Activated naive CD8-positive, alpha-beta T cell (primary cell): Measurements from ENCODE around the gene ATP6V0E2.
A peak's percentile ranks its signal among the peaks of the same experiment; 100 is the strongest.

Experiments
- H3K27ac Mint-ChIP-seq: one replicate; pipeline ENCODE4 v1.8.0; 2021; ENCODE audit warnings: mixed read lengths
- H3K27me3 Mint-ChIP-seq: one replicate; pipeline ENCODE4 v1.8.0; 2021; ENCODE audit warnings: mixed read lengths
- H3K36me3 Mint-ChIP-seq: one replicate; pipeline ENCODE4 v1.8.0; 2021; ENCODE audit warnings: mixed read lengths
- H3K4me1 Mint-ChIP-seq: one replicate; pipeline ENCODE4 v1.8.0; 2021; ENCODE audit warnings: low read depth, mixed read lengths
- H3K4me3 Mint-ChIP-seq: one replicate; pipeline ENCODE4 v1.8.0; 2021; ENCODE audit warnings: mild to moderate bottlenecking, mixed read lengths
- H3K9me3 Mint-ChIP-seq: one replicate; pipeline ENCODE4 v1.8.0; 2021; ENCODE audit warnings: low read depth, mixed read lengths

ATP6V0E2 gene

DNA sequence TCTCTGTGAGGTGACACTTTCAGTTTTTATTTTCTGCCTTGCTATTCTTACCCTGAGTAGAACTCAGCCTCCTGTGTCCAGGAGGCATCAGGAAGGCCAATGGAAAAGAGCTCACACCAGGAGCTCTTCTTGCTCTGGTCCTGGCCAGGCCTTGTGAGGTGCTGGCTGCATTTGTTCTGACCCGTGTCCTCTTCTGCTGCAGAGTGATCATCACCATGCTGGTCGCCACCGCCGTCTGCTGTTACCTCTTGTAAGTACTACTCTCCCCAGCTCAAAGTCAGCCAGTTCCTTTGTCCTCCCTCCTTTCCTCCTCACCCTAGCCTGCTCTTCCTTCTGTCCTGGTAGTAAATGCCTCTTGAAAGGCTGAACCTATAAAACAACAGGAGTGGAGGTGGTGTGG lies 1.6 kb downstream of the ATP6V0E2 start:
- no peak overlapping the region for H3K27ac Mint-ChIP-seq
- H3K4me3 Mint-ChIP-seq = peak overlapping the region; percentile 91
- H3K4me1 Mint-ChIP-seq = peaks cover 63% of the 10 kb centered on the region
- no peaks in the 10 kb centered on the region for H3K9me3 Mint-ChIP-seq
- no peaks in the 10 kb centered on the region for H3K27me3 Mint-ChIP-seq
- H3K36me3 Mint-ChIP-seq = no peaks in the 10 kb centered on the region

GRCh38 chr7:149877890-149878522 lies 4.2 kb downstream of the ATP6V0E2 start:
- H3K4me1 Mint-ChIP-seq = peaks cover 42% of the 10 kb centered on the region
- H3K27ac Mint-ChIP-seq = peak overlapping the region; percentile 47
- H3K4me3 Mint-ChIP-seq = peak overlapping the region; percentile 4
- H3K9me3 Mint-ChIP-seq = no peaks in the 10 kb centered on the region
- no peaks in the 10 kb centered on the region for H3K27me3 Mint-ChIP-seq
- H3K36me3 Mint-ChIP-seq = no peaks in the 10 kb centered on the region

DNA sequence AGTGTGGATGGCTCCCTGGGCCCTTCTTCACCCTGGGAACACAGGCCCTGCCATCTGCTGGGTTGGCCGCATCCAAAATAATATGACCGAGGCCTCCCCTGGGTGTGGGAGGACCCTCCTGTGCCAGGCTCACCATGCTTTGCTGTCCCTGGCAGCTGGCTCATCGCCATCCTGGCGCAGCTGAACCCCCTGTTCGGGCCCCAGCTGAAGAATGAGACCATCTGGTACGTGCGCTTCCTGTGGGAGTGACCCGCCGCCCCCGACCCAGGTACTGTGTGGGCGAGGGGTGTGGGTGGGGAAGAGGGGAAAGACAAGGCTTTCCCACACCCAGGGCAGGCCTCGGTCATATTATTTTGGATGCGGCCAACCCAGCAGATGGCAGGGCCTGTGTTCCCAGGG lies 4.8 kb downstream of the ATP6V0E2 start:
- no peaks in the 10 kb centered on the region for H3K27me3 Mint-ChIP-seq
- no peaks in the 10 kb centered on the region for H3K36me3 Mint-ChIP-seq
- no peaks in the 10 kb centered on the region for H3K9me3 Mint-ChIP-seq
- H3K27ac Mint-ChIP-seq = peak overlapping the region; percentile 47
- no peak overlapping the region for H3K4me3 Mint-ChIP-seq
- H3K4me1 Mint-ChIP-seq = peaks cover 47% of the 10 kb centered on the region

DNA sequence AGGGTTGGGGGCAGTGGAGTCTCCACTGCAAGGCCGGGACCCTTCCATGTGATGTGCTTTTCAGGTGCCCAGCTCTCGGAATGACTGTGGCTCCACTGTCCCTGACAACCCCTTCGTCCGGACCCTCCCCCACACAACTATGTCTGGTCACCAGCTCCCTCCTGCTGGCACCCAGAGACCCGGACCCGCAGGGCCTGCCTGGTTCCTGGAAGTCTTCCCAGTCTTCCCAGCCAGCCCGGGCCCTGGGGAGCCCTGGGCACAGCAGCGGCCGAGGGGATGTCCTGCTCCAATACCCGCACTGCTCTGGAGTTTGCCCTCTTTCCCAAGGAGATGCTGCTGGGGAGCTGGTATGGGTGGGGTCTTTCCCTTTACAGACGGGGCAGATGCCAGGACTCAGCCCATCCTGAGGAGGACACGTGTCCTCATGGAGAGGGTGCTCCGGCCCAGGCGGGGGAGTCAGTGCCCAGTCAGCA lies 5.5 kb downstream of the ATP6V0E2 start:
- Mint-ChIP-seq H3K36me3 (no peaks in the 10 kb centered on the region), H3K4me3 (no peak overlapping the region), H3K9me3 (no peaks in the 10 kb centered on the region), H3K27ac (no peak overlapping the region), H3K4me1 (peaks cover 48% of the 10 kb centered on the region), H3K27me3 (no peaks in the 10 kb centered on the region)

GRCh38 chr7:149879766-149880637 lies 6.2 kb downstream of the ATP6V0E2 start:
- Mint-ChIP-seq H3K4me3 (no peak overlapping the region), H3K4me1 (peaks cover 41% of the 10 kb centered on the region), H3K9me3 (no peaks in the 10 kb centered on the region), H3K27me3 (no peaks in the 10 kb centered on the region), H3K27ac (no peak overlapping the region), H3K36me3 (no peaks in the 10 kb centered on the region)

DNA sequence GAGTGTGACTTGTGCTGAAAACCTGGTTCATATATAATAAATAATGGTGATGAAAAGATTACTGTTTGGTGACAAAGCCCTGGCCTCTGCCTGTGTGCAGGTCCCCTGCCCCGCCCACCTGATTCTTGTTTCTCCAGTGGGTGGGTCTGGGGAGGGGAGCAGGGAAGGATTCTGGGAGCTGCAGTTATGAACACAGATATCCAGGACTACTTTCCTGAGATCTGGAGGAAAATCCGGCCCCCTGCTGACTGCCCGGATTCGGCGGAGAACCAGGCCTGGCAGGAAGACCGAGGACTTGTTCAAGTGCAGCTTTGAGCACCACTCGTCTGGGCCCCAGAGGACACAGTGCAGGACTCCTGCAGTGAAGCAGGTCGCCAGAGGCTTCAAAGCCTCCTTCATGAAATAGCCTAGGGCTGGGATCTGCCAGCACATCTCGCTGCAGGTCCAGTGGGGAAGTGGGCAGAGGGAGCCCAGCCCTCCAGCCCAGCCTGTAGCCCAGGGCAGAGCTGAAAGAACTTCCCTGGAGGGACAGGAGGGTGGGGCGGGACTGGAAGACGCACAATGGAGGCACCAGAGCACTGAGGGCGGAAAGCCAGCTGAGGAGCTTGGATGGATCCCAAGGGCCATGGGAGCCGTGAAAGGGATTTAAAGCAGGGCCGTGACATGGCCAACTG lies 7.0 kb downstream of the ATP6V0E2 start:
- no peaks in the 10 kb centered on the region for H3K27me3 Mint-ChIP-seq
- no peaks in the 10 kb centered on the region for H3K36me3 Mint-ChIP-seq
- H3K27ac Mint-ChIP-seq = no peak overlapping the region
- peaks cover 33% of the 10 kb centered on the region for H3K4me1 Mint-ChIP-seq
- no peak overlapping the region for H3K4me3 Mint-ChIP-seq
- no peaks in the 10 kb centered on the region for H3K9me3 Mint-ChIP-seq

GRCh38 chr7:149881328-149882247 lies 7.8 kb downstream of the ATP6V0E2 start:
- Mint-ChIP-seq H3K4me1 (peaks cover 26% of the 10 kb centered on the region), H3K36me3 (no peaks in the 10 kb centered on the region), H3K27ac (no peak overlapping the region), H3K27me3 (no peaks in the 10 kb centered on the region), H3K9me3 (no peaks in the 10 kb centered on the region), H3K4me3 (no peak overlapping the region)

GRCh38 chr7:149882248-149883047 lies 8.7 kb downstream of the ATP6V0E2 start:
- H3K27ac Mint-ChIP-seq = no peak overlapping the region
- H3K4me3 Mint-ChIP-seq = no peak overlapping the region
- H3K4me1 Mint-ChIP-seq = peaks cover 21% of the 10 kb centered on the region
- H3K27me3 Mint-ChIP-seq = no peaks in the 10 kb centered on the region
- H3K9me3 Mint-ChIP-seq = no peaks in the 10 kb centered on the region
- H3K36me3 Mint-ChIP-seq = no peaks in the 10 kb centered on the region

GRCh38 chr7:149883048-149883438 lies 9.3 kb downstream of the ATP6V0E2 start:
- H3K4me1 Mint-ChIP-seq = peaks cover 15% of the 10 kb centered on the region
- peak overlapping the region; percentile 41 for H3K27ac Mint-ChIP-seq
- no peaks in the 10 kb centered on the region for H3K9me3 Mint-ChIP-seq
- peaks cover 3% of the 10 kb centered on the region for H3K36me3 Mint-ChIP-seq
- H3K27me3 Mint-ChIP-seq = no peaks in the 10 kb centered on the region
- H3K4me3 Mint-ChIP-seq = no peak overlapping the region

DNA sequence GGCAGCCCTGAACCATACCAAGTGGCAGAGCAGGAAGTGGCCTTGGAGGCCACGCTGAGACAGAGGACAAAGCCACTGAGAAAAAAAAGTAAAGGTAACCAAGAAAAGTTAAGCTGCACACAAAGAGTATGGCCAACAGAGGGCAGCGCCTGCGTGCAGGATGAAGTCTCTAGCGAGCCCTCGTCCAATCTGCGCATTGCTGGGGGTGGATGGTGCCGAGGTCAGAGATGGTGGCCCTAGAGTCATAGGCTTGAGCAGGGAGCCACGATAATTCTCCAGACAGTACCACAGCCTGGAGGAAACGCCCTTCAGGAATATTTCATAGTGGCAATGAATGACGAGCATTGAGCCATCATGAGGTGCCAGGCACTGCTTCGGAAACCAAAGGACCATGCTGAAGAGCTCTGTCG lies 9.7 kb downstream of the ATP6V0E2 start:
- Mint-ChIP-seq H3K4me1 (peaks cover 12% of the 10 kb centered on the region), H3K36me3 (peaks cover 5% of the 10 kb centered on the region), H3K4me3 (no peak overlapping the region), H3K27ac (peak overlapping the region; percentile 41), H3K9me3 (no peaks in the 10 kb centered on the region), H3K27me3 (no peaks in the 10 kb centered on the region)

DNA sequence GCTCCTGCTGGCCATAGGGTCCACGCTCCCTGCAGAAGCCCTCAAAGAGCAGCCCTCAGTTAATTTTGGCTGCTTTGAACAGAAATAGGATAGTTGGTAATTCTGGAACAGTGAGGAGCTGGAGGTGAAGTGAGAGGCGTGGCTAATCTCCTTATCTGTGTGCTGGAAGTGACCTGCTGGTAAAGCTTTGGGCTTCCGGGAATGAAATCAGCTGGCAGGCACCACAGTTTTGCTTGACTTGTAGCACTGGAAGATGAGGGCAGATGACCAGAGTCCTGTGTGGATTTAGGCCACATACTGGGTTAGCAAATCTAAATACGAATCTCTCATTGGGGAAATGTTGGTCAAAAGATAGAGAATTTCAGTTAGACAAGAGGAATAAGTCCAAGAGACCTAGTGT lies 10.2 kb downstream of the ATP6V0E2 start:
- Mint-ChIP-seq H3K27me3 (no peaks in the 10 kb centered on the region), H3K27ac (no peak overlapping the region), H3K9me3 (no peaks in the 10 kb centered on the region), H3K36me3 (peaks cover 5% of the 10 kb centered on the region), H3K4me3 (no peak overlapping the region), H3K4me1 (peaks cover 11% of the 10 kb centered on the region)

DNA sequence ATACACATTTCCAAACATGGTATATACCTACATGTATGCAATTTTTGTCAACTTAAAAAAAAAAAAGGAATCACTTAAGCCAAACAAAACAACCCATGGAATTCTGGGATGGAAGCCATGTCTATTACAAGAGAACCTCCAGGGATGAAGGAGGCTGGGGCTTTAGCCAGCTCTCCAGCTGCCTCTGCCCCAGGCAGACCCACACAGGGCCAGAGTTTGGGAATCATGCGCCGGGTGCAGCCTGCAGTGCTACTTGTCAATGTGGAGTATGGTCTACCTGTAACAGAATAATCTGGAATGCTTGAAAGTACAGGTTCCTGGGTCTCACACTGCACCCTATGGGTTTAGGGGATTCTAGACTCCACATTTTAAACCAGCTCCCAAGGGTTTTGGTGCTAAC lies 10.8 kb downstream of the ATP6V0E2 start:
- Mint-ChIP-seq H3K36me3 (peaks cover 5% of the 10 kb centered on the region), H3K4me1 (peaks cover 11% of the 10 kb centered on the region), H3K9me3 (no peaks in the 10 kb centered on the region), H3K4me3 (no peak overlapping the region), H3K27me3 (no peaks in the 10 kb centered on the region), H3K27ac (no peak overlapping the region)

DNA sequence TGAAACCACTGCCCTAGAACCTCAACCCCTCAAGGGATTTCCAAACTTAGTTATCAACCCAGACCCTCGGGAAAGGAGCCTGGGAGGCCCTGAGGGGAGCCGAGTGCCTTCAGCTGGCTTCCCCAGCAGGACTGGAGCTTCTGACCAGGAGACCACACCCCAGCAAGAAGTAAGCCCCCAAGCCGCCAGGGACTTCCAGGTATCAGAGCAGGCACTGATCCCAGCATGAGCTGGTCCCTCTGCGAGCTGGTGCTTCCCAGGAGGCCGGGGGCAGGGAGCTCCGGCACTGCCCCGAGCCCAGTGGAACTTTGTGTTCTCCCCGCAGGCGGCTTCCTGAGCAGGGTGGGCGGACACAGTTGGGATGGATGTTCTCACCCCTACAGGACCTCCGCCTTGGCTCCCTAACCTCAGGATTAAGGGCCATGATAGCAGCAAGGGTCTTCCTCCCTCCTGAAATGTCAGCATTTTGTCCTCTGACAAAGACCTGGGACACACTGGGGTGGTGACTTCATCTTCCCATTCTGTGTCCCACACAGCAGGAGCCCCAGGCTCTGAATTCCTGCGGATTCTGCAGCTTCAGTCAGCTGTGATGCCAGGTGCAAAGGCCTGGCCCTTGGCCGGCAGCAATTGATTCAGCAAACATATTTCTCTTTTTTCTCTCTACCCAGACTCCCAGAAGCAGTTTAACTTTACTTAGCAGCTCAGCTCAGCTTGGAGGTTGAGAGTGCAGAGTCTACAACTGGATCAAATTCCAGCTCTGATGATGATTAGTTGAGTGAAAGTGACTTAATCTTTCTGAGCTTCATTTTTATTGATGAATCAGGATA lies 11.6 kb downstream of the ATP6V0E2 start:
- no peaks in the 10 kb centered on the region for H3K27me3 Mint-ChIP-seq
- H3K36me3 Mint-ChIP-seq = peaks cover 5% of the 10 kb centered on the region
- H3K9me3 Mint-ChIP-seq = no peaks in the 10 kb centered on the region
- peaks cover 11% of the 10 kb centered on the region for H3K4me1 Mint-ChIP-seq
- H3K4me3 Mint-ChIP-seq = no peak overlapping the region
- no peak overlapping the region for H3K27ac Mint-ChIP-seq
